AG08395 (cell line): ENCODE measurements around the gene CBFA2T3.
"Not testable (repeated sequence)": the region's sequence is repeated elsewhere in the genome, so short reads cannot be mapped to it uniquely, and the experiment has no call there.

Experiments used
- DNase-seq: peaks from one replicate; pipeline ENCODE4 v3.0.0; 2012; ENCODE audit warnings: mixed read lengths, low spot score

CBFA2T3 gene

GRCh38 chr16:89012622-89012995 is 35.6 kb upstream of the CBFA2T3 start:
- DNase-seq: no peak

GRCh38 chr16:89011909-89012621 is 35.1 kb upstream of the CBFA2T3 start:
- DNase-seq: no peak

- DNase-seq: no peak
These were observed 33.4 kb upstream of the CBFA2T3 start for GRCh38 chr16:89010210-89010925.

GRCh38 chr16:89009343-89010209 is 32.6 kb upstream of the CBFA2T3 start:
- no peak for DNase-seq

- not testable (repeated sequence) for DNase-seq
These were observed 31.8 kb upstream of the CBFA2T3 start for GRCh38 chr16:89008796-89009195.

GRCh38 chr16:89007371-89008249 is 30.6 kb upstream of the CBFA2T3 start:
- no peak for DNase-seq

- DNase-seq: no peak
These were observed 29.2 kb upstream of the CBFA2T3 start for GRCh38 chr16:89006036-89006752.

- DNase-seq: no peak
These were observed 28.4 kb upstream of the CBFA2T3 start for GRCh38 chr16:89005201-89006035.

- no peak for DNase-seq
These were observed 27.3 kb upstream of the CBFA2T3 start for GRCh38 chr16:89004209-89004831.

GRCh38 chr16:89003831-89004208 is 26.8 kb upstream of the CBFA2T3 start:
- no peak for DNase-seq

- DNase-seq: no peak
These were observed 26.1 kb upstream of the CBFA2T3 start for GRCh38 chr16:89002851-89003830.

GRCh38 chr16:89002081-89002480 is 25.1 kb upstream of the CBFA2T3 start:
- DNase-seq: not testable (repeated sequence)

GRCh38 chr16:89001117-89002027 is 24.4 kb upstream of the CBFA2T3 start:
- DNase-seq: no peak

- no peak for DNase-seq
These were observed 23.4 kb upstream of the CBFA2T3 start for GRCh38 chr16:89000207-89000959.

- no peak for DNase-seq
These were observed 22.6 kb upstream of the CBFA2T3 start for GRCh38 chr16:88999457-89000206.
